Measurements from ENCODE around the gene EMP2. TPM values are rescaled to one million over a fixed set of nuclear protein-coding genes. Genes with fewer than 3 reads are reported as not detected.

EMP2 gene
- polyA plus RNA-seq, 1 donor from 2014 or later = 0.14 TPM

GRCh38 chr16:10514369-10515055 lies 65.9 kb downstream of the EMP2 start:
- Histone ChIP-seq H2AFZ (ENCODE audit: low read depth, low read length) (no peak overlapping the region), H3K9me2 (ENCODE audit: insufficient read depth, low read length) (no peaks in the 10 kb centered on the region), H3K27ac (ENCODE audit: low read length) (no peak overlapping the region), H3K79me2 (replicated peaks; ENCODE audit: insufficient read depth, low read length) (no peaks in the 10 kb centered on the region), H3K36me3 (ENCODE audit: insufficient read depth, low read length) (no peaks in the 10 kb centered on the region), H3K27me3 (ENCODE audit: insufficient read depth, low read depth, low read length) (no peaks in the 10 kb centered on the region), H3K9me3 (ENCODE audit: low read length) (no peaks in the 10 kb centered on the region), H3K4me2 (ENCODE audit: low read length) (no peak overlapping the region), H3K9ac (ENCODE audit: low read length) (no peak overlapping the region), H3F3A (ENCODE audit: insufficient read depth, low read length, poor library complexity, severe bottlenecking) (no peaks in the 10 kb centered on the region), H4K20me1 (ENCODE audit: insufficient read depth) (no peaks in the 10 kb centered on the region), H3K4me3 (ENCODE audit: low read length) (no peak overlapping the region)
- TF ChIP-seq MXI1 (conservative IDR thresholded peaks at IDR 0.05; ENCODE audit: poor library complexity, severe bottlenecking) = no peak
- no peak for TF ChIP-seq EP300 (conservative IDR thresholded peaks at IDR 0.05; ENCODE audit: poor library complexity, severe bottlenecking)
- peak; percentile 78 for TF ChIP-seq RAD21 (conservative IDR thresholded peaks at IDR 0.05)
- TF ChIP-seq SMC3 (conservative IDR thresholded peaks at IDR 0.05; ENCODE audit: poor library complexity) = peak; percentile 92
- TF ChIP-seq, protein P1, sequence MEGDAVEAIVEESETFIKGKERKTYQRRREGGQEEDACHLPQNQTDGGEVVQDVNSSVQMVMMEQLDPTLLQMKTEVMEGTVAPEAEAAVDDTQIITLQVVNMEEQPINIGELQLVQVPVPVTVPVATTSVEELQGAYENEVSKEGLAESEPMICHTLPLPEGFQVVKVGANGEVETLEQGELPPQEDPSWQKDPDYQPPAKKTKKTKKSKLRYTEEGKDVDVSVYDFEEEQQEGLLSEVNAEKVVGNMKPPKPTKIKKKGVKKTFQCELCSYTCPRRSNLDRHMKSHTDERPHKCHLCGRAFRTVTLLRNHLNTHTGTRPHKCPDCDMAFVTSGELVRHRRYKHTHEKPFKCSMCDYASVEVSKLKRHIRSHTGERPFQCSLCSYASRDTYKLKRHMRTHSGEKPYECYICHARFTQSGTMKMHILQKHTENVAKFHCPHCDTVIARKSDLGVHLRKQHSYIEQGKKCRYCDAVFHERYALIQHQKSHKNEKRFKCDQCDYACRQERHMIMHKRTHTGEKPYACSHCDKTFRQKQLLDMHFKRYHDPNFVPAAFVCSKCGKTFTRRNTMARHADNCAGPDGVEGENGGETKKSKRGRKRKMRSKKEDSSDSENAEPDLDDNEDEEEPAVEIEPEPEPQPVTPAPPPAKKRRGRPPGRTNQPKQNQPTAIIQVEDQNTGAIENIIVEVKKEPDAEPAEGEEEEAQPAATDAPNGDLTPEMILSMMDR (IDR thresholded peaks at IDR 0.05; ENCODE audit: poor library complexity, severe bottlenecking) = peak; percentile 79

GRCh38 chr16:10511829-10512228 lies 68.6 kb downstream of the EMP2 start:
- TF ChIP-seq TAF1 (IDR thresholded peaks at IDR 0.05; ENCODE audit: low read depth) (no peak), RAD21 (conservative IDR thresholded peaks at IDR 0.05) (no peak), EZH2 (IDR thresholded peaks at IDR 0.05; ENCODE audit: borderline replicate concordance, insufficient read depth, low read length, poor library complexity, severe bottlenecking) (no peak), SMC3 (conservative IDR thresholded peaks at IDR 0.05; ENCODE audit: poor library complexity) (no peak), MXI1 (conservative IDR thresholded peaks at IDR 0.05; ENCODE audit: poor library complexity, severe bottlenecking) (no peak), EP300 (conservative IDR thresholded peaks at IDR 0.05; ENCODE audit: poor library complexity, severe bottlenecking) (no peak), POLR2AphosphoS5 (IDR thresholded peaks at IDR 0.05) (no peak)
- TF ChIP-seq, protein P1 (IDR thresholded peaks at IDR 0.05; ENCODE audit: poor library complexity, severe bottlenecking) = no peak
- TF ChIP-seq, protein P2, sequence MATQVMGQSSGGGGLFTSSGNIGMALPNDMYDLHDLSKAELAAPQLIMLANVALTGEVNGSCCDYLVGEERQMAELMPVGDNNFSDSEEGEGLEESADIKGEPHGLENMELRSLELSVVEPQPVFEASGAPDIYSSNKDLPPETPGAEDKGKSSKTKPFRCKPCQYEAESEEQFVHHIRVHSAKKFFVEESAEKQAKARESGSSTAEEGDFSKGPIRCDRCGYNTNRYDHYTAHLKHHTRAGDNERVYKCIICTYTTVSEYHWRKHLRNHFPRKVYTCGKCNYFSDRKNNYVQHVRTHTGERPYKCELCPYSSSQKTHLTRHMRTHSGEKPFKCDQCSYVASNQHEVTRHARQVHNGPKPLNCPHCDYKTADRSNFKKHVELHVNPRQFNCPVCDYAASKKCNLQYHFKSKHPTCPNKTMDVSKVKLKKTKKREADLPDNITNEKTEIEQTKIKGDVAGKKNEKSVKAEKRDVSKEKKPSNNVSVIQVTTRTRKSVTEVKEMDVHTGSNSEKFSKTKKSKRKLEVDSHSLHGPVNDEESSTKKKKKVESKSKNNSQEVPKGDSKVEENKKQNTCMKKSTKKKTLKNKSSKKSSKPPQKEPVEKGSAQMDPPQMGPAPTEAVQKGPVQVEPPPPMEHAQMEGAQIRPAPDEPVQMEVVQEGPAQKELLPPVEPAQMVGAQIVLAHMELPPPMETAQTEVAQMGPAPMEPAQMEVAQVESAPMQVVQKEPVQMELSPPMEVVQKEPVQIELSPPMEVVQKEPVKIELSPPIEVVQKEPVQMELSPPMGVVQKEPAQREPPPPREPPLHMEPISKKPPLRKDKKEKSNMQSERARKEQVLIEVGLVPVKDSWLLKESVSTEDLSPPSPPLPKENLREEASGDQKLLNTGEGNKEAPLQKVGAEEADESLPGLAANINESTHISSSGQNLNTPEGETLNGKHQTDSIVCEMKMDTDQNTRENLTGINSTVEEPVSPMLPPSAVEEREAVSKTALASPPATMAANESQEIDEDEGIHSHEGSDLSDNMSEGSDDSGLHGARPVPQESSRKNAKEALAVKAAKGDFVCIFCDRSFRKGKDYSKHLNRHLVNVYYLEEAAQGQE (IDR thresholded peaks at IDR 0.05; ENCODE audit: borderline replicate concordance) = no peak
- Histone ChIP-seq H3F3A (ENCODE audit: insufficient read depth, low read length, poor library complexity, severe bottlenecking) (no peaks in the 10 kb centered on the region), H3K27ac (ENCODE audit: low read length) (no peak overlapping the region), H3K36me3 (ENCODE audit: insufficient read depth, low read length) (no peaks in the 10 kb centered on the region), H3K4me3 (ENCODE audit: low read length) (no peak overlapping the region), H3K79me2 (replicated peaks; ENCODE audit: insufficient read depth, low read length) (no peaks in the 10 kb centered on the region), H3K9me3 (ENCODE audit: low read length) (no peaks in the 10 kb centered on the region), H3K9ac (ENCODE audit: low read length) (no peak overlapping the region), H3K27me3 (ENCODE audit: insufficient read depth, low read depth, low read length) (no peaks in the 10 kb centered on the region), H4K20me1 (ENCODE audit: insufficient read depth) (no peaks in the 10 kb centered on the region), H3K9me2 (ENCODE audit: insufficient read depth, low read length) (no peaks in the 10 kb centered on the region), H2AFZ (ENCODE audit: low read depth, low read length) (no peak overlapping the region), H3K4me2 (ENCODE audit: low read length) (no peak overlapping the region)

Data from neural cell (in vitro differentiated cells).